Left ventricle myocardium inferior (tissue), 1 donor: Measurements from ENCODE around the gene TMED10. TPM values are rescaled to one million over a fixed set of nuclear protein-coding genes. Genes with fewer than 3 reads are reported as not detected.
"Not testable (repeated sequence)": the region's sequence is repeated elsewhere in the genome, so short reads cannot be mapped to it uniquely, and the experiment has no call there.

Experiments
- DNase-seq: peaks from one replicate; pipeline ENCODE4 v3.0.0-alpha.2; 2020
- H3K27ac ChIP-seq: fragments of 200-600 bp; replicated peaks from 2 replicates; pipeline ENCODE4 v1.8.0; 2021
- H3K27me3 ChIP-seq: fragments of 200-600 bp; 2 replicates; pipeline ENCODE4 v1.8.0; 2021; ENCODE audit warnings: low read depth
- H3K36me3 ChIP-seq: fragments of 200-600 bp; 2 replicates; pipeline ENCODE4 v1.8.0; 2021
- H3K4me1 ChIP-seq: fragments of 200-600 bp; 2 replicates; pipeline ENCODE4 v1.8.0; 2021
- H3K4me3 ChIP-seq: fragments of 200-600 bp; 2 replicates; pipeline ENCODE4 v1.8.0; 2021; ENCODE audit warnings: mild to moderate bottlenecking, moderate library complexity
- H3K9me3 ChIP-seq: fragments of 200-600 bp; replicated peaks from 2 replicates; pipeline ENCODE4 v1.8.0; 2021
- intact Hi-C: fragments of 100-400 bp; cut with micrococcal nuclease; formaldehyde crosslinking; loops from one replicate; pipeline ENCODE4 v1.11.0; 2022
- total RNA-seq: library from RNA; stranded (reverse); fragmentation: NEBNext Ultra II Directional; extraction: Animal tissue kit (Norgen Biotek cat#: 25700); gene quantifications from one replicate; pipeline ENCODE4 v1.2.1, GENCODE V29; 2021
- TF ChIP-seq, protein P1 (sequence below): fragments of 200-600 bp; IDR thresholded peaks from 2 replicates; pipeline ENCODE4 v1.8.0; 2021; ENCODE audit warnings: antibody characterized with exemption, mild to moderate bottlenecking, borderline replicate concordance
- donor health status: DM: no; HTN: yes; CAD: no; lungs with severe emphysema.

The TMED10 gene
- total RNA-seq, 1 donor from 2014 or later: 278 TPM

DNA sequence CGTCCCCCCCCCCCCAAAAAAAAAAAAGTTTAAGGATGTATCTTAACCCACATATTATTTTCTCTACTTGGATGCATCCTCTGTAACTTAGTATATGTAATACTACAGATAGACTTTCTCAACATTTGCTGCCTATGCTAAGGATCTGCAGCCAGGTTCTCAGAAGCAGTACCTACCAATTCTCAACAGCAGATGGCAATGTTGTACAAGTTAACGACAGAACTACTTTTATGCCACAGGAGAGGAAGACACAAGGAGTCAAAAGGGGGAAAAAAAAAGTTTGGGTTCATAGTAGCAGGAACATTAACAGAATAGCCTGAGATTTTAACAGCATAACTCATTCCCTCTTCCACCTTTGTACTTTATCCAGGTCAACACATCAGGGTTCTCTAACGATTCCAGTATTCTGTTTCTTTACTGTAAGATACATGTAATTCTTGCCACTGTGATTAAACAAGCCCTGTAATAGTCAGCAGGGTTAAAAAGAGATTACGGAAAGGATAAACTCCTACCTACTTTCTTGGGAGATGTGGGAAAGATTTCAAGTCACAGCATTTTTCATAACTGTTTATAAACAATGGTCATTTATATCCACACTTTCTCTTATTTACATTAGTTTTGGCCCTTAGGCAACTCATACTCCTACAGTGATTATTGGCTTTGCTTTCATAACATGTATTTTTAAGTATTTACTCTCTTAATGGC lies 43.9 kb downstream of the TMED10 start:
- H3K9me3 ChIP-seq: peaks cover 5% of the 10 kb centered on the region
- DNase-seq: no peak
- peaks cover 19% of the 10 kb centered on the region for H3K4me1 ChIP-seq
- peak overlapping the region; percentile 46 for H3K27ac ChIP-seq
- no peaks in the 10 kb centered on the region for H3K27me3 ChIP-seq
- no peak overlapping the region for H3K4me3 ChIP-seq
- TF ChIP-seq, protein P1, sequence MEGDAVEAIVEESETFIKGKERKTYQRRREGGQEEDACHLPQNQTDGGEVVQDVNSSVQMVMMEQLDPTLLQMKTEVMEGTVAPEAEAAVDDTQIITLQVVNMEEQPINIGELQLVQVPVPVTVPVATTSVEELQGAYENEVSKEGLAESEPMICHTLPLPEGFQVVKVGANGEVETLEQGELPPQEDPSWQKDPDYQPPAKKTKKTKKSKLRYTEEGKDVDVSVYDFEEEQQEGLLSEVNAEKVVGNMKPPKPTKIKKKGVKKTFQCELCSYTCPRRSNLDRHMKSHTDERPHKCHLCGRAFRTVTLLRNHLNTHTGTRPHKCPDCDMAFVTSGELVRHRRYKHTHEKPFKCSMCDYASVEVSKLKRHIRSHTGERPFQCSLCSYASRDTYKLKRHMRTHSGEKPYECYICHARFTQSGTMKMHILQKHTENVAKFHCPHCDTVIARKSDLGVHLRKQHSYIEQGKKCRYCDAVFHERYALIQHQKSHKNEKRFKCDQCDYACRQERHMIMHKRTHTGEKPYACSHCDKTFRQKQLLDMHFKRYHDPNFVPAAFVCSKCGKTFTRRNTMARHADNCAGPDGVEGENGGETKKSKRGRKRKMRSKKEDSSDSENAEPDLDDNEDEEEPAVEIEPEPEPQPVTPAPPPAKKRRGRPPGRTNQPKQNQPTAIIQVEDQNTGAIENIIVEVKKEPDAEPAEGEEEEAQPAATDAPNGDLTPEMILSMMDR: peak; percentile 80
- H3K36me3 ChIP-seq: peaks cover 29% of the 10 kb centered on the region
- intact Hi-C loops: loop anchor here (5.0 to 10.0 kb wide), 2 partner anchors 170 to 352 kb away; no protein-coding TSS in a partner anchor

DNA sequence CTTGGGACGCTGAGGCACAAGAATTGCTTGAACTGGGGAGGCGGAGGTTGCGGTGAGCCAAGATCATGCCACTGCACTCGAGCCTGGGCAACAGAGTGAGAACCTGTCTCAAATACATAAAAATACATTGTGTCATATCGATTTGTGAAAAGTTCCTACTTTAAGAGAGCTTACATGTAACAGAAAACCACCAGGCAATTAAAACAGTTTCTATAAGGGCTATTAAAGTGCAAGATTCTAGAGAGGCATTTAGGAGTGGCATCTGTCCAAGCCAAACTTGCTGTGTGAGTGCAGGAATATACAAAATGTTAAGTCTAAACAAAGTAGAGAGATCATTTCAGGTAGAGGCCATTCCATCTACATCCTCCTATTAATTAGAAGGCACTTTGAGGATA lies 47.8 kb downstream of the TMED10 start:
- peak overlapping the region; percentile 82 for H3K4me3 ChIP-seq
- intact Hi-C loops: no loop called here
- H3K27me3 ChIP-seq: no peaks in the 10 kb centered on the region
- TF ChIP-seq, protein P1: no peak
- DNase-seq: no peak
- peak overlapping the region; percentile 94 for H3K27ac ChIP-seq
- H3K9me3 ChIP-seq: peaks cover under 1% of the 10 kb centered on the region
- peaks cover 56% of the 10 kb centered on the region for H3K4me1 ChIP-seq
- H3K36me3 ChIP-seq: peaks cover 7% of the 10 kb centered on the region

DNA sequence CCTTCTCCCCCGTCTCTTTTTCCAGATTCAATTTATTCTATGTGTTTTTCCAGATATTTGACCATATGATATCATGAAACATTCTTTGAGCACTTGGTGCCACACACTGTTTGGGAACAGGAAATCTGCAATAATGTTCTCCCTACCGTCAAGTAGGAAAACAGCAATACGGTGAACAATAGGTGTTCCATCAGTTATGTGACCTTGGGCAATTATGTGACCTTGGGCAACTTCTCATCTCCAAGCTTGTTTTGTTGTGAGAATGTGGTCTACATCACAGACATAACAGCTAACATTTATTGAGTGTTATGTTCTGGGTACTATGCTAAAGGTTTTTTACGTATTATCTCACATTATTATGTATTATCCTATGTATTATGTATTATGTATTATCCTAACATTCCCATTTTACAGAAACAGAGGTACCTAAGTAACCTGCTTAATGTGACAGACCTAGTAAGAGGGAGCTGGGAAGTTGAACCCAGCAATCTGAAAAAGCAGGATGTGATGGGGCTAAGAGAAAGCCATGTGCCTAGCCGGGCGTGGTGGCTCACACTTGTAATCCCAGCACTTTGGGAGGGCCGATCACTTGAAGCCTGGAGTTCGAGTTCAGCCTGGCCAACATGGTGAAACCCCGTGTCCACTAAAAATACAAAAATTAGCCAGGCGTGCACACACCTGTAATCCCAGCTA lies 48.4 kb downstream of the TMED10 start:
- peak overlapping the region; percentile 94 for H3K27ac ChIP-seq
- intact Hi-C loops: no loop called here
- H3K4me1 ChIP-seq: peaks cover 59% of the 10 kb centered on the region

DNA sequence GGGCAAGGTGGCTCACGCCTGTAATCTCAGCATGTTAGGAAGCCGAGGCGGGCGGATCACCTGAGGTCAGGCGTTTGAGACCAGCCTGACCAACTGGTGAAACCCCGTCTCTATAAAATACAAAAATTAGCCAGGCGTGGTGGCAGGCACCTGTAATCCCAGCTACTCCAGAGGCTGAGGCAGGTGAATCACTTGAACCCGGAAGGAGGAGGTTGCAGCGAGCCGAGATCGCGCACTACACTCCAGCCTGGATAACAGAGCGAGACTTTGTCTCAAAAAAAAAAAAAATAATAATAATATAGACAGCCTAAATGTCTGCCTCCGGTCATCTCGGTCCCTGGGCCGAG lies 49.0 kb downstream of the TMED10 start:
- peak overlapping the region; percentile 82 for H3K4me3 ChIP-seq
- H3K9me3 ChIP-seq, DNase-seq, H3K27me3 ChIP-seq, intact Hi-C loops, H3K36me3 ChIP-seq: not testable (repeated sequence)
- peaks cover 55% of the 10 kb centered on the region for H3K4me1 ChIP-seq
- H3K27ac ChIP-seq: peak overlapping the region; percentile 94

More for the DNA sequence above, 48.4 kb downstream of the TMED10 start:
- peak overlapping the region; percentile 82 for H3K4me3 ChIP-seq
- no peaks in the 10 kb centered on the region for H3K27me3 ChIP-seq
- TF ChIP-seq, protein P1: no peak
- no peaks in the 10 kb centered on the region for H3K9me3 ChIP-seq
- H3K36me3 ChIP-seq: peaks cover 2% of the 10 kb centered on the region
- no peak for DNase-seq

DNA sequence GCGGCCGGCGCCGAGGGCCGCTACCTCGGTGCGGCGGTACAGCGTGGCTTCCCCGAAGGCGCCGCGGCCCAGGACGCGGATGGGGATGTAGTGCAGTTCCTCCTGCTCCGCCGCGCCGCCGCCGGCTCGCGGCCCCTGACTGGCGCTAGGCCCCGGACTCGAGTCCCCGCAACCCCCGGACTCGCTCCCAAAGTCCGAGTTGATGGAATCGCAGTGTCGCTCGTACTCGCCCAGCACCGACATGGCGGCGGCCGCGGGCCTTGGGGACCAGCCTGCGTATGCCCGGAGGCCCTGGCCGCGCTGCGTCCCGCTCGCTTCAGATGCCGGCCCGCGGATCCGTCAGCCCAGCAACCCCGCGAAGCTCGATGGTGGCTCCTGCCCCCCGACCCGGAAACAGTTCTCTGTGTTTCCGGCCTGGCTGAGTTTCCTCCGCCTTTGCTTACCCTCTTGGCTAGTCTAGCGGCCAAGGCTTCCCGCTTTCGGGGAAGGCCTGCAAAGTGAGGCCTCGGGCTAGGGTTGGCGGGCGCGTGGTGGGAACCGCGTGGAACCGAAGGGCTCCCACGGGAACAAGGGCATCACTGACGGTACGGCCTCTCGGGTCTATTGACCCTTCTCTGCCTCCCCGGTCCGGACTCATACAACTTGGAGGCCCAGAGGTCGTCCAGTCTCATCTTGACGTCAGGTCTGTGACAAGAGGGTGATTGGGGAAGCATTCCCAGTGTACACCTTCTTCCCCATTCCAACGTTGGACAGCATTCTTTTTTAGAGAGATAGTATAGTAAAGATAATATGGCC lies 49.5 kb downstream of the TMED10 start, which contains the start of gene NEK9:
NEK9 (minus strand) TSS at position 370 of the 795 bp plus-strand sequence; CDS start at position 243, 127 bp downstream.
- peak; percentile 93 for DNase-seq
- H3K27ac ChIP-seq: peak within 1 kb of the TSS; percentile 94
- no peaks in the 10 kb centered on the region for H3K9me3 ChIP-seq
- H3K4me1 ChIP-seq: peaks cover 54% of the 10 kb centered on the region
- TF ChIP-seq, protein P1: no peak
- no peaks in the 10 kb centered on the region for H3K27me3 ChIP-seq
- H3K4me3 ChIP-seq: peak within 1 kb of the TSS; percentile 82
- H3K36me3 ChIP-seq: no peaks in the 10 kb centered on the region
- intact Hi-C loops: no loop called here
